Skin of body (tissue), 2 donors: ENCODE results near the gene SLC1A2. TPM values are rescaled to one million over a fixed set of nuclear protein-coding genes. Genes with fewer than 3 reads are reported as not detected.
A peak's percentile ranks its signal among the peaks of the same experiment; 100 is the strongest.

Experiments
- DNase-seq: peaks from one replicate; lab custom pipeline; 2025; lab: John Stamatoyannopoulos, UW
- total RNA-seq: library from RNA; depleted of rRNA; stranded (reverse); fragments of >200 nt; gene quantifications from one replicate; pipeline ENCODE4 v1.2.3, GENCODE V29; 2014

SLC1A2 gene
- total RNA-seq, 1 donor from 2014 or later: 0.99 TPM

DNA sequence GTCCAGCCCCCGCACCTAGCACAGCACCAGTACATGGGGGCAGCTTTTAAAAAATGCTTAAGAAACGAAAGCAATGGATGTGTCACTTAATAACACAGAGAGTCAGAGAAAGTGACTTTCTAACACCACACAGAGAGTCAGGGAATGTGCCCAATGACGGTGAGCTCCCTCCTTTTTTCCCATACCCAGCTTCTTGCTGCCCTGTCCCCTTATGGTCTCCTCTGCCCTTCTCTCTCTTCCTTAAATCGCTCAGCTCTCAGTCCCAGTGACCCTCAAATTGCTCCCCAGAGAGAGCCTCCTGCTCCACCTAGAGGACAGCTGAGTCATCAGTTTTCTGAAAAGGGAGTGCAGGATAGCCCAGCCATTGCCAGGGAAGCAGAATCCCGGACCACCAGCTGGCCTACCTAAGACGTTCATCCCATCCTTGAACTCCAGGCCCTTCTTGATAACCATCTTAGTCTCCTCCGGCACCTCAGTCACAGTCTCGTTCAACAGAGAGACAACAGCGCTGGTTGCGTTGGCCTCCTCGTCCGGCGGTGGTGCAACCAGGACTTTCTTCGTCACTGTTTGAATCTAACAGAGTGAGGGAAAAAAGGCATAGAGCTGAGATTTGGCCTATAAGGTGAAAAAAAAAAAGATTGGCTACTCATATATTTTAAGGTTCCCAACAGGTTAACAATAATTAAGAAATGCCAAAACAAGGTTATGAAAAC lies 113.5 kb downstream of the SLC1A2 start:
- DNase-seq: no peak

DNA sequence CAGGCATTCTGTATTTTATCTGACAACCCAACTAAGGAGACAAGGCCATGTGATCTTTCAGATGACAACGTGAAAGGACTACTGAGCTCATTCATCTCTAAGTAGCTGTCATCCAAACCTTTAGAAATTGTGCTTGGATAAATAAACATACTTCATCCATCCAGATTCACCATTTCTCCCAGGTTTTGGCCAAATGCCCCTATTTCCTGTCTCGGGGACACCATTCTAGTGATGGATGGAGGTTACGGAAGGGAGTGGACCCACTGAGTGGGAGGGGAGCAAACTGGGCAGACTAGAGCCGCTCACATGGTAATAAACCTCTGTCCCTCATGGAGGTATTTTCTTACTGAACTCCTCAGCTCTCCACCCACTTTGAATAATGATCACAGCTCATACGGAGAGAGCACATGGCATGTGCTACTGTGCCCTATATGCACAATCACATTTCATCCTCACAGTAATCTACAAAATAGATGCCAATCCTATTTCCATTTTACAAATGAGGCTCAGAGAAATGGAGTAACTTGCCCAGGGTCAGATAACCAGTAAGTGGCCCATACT lies 114.4 kb downstream of the SLC1A2 start:
- DNase-seq: no peak

DNA sequence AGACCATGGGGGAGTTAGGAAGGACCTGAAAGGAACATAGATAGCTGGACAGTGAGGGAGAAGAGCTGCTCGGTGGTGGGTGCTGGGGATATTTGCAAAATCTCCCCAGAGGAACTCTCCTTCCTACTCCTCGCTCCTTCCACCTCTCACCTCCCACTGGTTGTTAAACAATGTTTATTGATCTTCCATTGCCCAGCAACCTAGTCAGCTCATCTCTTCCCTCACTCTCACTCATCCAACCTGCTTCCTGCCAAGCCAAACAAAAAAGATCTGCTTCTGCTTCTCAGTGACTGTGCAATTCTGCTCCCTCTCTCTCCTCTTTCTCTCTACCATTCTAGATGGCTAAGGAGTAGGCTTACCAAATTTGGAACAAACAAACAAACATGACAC lies 115.0 kb downstream of the SLC1A2 start:
- DNase-seq: no peak

DNA sequence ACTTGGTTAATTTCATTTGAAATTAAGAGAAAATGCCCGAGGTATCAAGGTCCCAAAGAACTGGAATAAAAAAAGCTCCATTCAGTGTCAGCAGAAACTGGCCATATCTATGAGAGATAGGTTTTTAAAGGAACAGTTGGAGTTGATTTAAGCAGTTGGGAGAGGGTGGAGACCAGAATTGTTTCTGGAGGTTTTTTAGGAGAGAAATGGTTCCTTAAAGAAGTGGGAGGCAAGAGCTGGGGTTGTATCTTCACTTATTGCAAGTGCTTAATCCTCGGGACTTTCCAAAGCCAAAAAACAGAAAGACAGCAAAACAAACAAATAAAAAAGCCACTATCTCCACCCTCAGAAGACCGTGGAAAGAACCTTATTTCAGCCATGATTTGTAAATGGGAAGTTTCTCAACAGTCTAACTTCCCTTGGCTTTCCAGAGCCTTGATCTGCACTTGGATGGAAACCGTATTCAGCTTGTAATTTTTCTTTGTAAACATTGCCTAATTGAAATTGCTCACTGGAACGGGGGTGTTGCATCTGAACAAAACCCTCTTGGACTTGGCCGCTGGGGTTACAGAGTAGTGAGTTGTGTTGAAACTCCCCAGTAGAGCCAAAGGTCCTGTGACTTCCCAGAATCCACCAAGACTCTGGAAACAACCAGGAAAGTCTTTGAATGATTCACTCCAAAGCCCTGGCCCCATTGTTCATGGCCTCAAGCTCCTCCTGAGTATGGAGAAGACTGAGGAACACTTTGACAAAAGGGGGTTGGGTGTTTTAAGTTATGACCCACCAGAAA lies 115.6 kb downstream of the SLC1A2 start:
- no peak for DNase-seq

DNA sequence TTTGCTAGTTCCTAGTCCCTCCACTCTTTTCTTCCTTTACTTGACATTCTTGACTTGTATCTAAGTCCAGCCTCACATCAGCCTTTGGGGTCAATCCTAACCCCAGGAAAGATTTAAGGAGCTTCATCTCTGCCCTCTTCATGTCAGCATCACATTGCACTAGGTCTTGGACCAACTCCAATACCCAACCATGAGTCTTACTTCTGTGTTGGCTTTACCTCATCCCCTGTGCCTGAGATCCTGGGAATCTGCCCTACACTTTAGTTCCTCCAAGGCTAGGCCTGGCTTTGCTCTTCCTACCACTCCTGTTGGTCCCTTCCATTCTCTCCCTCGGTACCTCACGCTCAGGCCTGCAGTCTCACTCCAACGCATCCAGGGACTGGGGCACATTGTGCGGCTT lies 117.0 kb downstream of the SLC1A2 start:
- no peak for DNase-seq

DNA sequence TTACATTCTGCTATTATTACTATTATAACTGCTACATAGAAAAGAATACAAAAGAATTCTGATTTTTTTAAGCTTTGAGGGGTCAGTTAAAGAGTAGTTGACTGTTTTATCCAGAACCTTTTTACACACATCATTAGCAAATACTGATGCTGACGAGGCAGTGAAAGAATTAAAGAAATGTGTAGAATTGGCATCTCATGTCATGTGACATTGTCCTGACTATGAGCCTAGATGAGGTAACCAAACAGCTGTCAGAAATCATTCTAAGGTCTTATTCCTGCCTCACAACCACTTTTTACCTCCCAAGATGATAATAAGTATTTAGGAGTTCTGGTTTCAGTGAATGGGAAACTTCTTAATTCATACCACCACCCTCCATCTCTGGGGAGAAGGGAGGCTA lies 121.0 kb downstream of the SLC1A2 start:
- no peak for DNase-seq

DNA sequence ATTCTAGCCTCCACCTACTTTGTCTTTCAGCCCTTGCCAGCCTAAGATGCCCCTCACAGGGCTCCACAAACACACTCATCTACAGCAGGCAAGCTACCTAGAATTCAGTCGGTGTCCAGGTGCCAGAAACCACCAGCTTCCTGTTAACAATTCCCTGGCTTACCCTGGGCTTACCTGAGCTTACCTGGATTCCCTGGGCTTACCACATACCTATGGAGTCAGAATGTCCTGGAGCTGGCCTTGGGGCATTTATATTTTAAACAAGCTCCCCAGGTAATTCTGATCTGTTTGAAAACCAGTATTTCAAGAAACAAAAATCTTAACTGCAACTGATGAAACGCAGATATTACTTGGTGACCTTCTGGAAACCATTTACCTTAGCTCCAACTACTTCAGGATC lies 123.6 kb downstream of the SLC1A2 start:
- no peak for DNase-seq

DNA sequence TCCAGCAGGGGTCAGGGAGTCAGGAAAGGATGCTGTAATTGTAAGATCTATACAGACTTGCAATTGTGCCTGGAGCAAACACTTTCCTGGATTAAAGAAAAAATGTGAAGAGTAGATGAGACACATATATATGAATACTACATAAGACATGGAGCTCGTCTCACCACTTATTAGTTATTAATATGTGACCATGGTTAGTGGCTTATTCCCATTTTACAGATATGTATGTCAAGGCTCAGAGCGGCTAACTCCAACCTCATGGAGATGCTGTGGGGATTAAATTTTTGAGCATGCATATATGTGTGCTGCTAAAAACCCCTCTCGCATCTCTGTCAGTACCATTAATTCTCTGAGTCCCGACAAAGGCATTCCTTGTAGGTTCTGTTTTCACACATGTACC lies 125.7 kb downstream of the SLC1A2 start:
- no peak for DNase-seq

DNA sequence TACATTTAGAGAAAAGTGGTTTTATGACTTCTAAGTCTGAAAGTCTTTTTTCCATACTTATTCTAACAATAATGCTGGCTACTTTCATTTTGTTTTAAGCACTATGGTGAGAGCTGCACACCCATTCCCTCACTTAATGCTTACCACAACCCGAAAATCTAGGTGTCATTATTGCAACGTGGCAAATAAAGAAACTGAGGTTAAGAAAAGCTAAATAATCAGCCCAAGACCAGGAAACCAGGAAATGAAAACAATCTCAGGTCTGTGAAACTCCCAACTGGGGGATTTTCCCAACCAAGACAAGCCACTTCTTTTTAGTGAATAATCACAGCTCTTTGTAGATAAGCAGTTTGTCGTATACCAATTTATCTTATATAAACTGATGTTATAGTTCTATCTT lies 126.3 kb downstream of the SLC1A2 start:
- DNase-seq: no peak

DNA sequence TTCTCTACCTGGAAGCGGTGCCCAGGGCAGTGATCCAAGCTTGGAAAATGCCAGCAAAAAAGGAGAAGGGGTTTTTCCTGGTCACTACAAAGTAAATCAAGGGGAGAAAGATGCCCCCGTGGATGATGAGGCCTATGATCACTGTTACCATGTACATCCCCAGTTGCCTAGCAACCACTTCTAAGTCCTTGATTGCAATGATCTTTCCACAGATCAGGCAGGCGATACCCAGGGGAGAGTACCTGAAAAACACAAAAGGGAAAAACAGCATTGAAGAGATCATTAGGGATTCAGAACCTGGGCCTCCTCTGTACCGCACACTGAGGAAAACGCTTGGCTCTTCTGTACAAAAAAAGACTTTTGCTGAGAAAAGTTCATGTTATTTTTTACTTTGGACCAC lies 127.1 kb downstream of the SLC1A2 start:
- no peak for DNase-seq

DNA sequence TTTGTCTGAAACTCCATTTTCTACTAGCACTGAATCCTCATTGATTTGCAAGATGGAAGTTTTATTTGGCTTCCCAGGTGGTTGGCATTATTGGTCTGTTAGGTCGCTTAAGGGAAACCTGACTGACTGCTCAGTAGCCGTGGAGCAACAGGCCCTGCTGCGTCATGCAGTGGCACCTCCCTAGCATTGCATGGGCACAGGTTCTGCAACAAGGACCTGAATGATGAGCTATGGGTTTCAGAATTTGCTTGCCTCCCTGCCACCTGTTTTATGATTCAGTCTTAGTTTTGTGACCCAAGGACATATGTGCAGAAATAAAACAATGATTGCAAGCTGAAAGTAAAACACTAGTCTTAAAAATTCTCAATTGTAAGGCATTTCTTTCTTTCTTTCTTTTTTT lies 128.5 kb downstream of the SLC1A2 start:
- no peak for DNase-seq

DNA sequence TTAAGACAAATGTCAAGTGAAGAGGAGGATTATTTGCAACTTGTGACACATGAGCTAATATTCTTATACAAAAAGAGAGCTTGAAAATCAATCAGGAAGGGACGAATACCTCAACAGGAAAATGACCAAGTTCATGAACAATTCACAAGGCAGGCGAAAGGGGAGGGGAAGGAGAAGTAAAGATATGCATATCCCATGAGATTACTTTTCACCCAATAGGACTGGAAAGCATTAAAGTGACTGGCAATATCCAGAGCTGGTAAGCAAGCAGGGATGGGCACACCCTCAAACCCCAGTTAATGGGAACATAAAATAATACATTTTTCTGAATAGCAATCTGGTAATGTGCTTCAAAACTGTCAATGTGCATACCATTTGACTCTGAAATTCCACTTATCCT lies 129.5 kb downstream of the SLC1A2 start:
- no peak for DNase-seq

DNA sequence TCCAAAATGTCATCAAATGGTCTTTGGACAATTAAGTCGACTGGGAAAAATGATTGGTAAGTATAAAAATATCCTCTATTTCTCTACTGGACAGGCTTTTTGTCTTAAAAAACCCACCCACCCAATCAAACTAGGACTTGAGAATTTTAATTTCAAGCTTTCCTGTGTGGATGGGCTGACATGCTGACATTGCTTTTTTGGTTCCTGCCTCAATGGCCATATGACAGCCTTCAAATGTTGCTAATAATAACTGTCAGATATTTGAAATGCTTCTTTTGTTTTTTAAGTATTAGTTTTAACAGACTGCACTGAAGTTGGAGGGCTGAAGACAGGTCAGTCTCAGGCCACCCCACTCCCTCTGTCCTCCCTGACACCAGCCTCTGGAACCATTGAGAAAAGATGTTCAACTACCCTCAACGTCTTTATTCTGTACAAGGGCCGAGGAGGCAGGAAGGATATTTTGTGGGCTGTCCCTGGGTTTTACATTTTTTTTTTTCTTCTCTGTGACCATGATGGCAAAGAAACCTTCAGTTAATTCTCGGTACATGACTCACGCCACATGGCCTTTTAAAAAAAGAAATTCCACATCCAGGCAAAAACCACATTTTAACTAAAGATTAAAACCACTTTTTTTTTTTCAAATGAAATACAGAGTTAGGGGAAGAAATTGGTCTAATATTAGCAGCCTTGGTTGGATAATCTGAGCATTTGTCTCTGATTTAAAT lies 130.4 kb downstream of the SLC1A2 start:
- no peak for DNase-seq

DNA sequence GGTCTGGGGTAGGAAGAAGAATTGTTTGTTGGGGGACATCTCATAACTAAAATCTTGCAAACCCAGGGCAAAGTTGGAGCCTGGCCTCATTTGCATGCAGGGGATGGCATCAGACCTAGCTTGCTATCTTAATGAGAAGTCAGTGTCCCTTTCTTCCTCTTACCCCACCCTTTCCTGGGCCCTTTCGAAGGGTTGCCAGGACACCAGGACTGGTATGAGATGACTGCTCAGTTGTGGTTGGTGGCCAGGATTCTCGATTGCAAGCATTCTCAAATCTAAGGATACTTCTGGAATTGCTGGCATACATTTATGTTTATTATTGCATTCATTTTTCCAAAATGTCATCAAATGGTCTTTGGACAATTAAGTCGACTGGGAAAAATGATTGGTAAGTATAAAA lies 131.0 kb downstream of the SLC1A2 start:
- no peak for DNase-seq

DNA sequence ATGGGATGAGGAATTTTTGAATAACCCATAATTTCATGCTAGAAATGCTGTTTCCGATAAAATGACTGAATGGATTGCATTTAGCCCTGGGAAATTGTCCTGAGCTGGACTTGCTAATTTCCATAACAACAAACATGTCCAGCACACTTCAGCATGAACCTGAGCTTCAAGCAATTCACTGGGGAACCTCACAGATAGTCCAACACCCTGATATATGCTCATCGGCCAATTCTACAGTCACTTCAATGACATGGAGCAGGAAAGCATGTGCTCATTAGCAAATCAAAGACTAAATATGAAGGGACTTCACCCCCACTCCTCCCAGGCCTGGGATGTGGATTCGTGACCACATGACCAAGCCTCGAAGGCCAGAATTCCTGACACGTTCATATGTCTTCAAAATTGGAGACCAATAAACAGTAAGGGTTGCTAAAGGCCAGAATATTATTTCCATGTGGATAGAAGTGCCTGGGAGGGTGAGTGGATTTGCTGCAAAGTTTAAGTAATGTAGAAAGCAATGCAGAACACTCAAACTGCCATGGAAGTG lies 131.9 kb downstream of the SLC1A2 start:
- no peak for DNase-seq

DNA sequence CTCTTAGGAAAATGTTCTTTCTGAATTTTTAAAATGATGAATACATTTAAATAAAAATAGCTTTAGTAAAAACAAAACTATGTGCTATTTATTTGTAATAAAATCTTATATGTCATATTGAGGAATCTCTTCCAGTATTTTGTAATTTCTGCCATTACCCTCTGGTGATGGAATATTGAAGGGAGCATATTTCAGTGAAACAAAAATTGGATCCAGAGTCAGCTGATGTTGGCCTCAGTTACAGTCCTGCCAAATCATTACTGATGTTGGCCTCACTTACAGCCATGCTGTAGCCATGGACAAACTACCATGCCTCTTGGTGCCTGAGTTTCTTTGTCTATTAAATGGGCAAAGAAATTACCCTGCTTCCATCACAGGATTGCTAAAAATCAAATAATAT lies 133.2 kb downstream of the SLC1A2 start:
- DNase-seq: no peak

DNA sequence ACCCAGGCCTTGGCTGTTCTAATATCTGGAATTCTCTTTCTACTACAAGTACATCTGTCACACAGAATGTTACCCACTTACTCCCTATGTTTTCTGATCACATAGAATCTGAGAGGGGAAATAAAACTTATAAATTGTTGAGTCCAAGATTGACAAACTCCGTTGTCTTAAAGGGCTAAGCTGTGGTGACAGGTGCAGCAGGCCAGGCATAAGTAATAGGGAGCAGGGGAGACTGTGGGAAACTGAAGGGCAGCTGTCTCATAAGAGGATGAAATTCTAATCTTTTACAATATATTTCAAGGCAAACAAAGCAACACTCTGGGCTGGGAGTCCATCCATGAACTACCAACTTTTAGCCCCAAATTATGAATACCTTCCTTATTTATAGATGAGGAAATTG lies 133.9 kb downstream of the SLC1A2 start:
- no peak for DNase-seq

DNA sequence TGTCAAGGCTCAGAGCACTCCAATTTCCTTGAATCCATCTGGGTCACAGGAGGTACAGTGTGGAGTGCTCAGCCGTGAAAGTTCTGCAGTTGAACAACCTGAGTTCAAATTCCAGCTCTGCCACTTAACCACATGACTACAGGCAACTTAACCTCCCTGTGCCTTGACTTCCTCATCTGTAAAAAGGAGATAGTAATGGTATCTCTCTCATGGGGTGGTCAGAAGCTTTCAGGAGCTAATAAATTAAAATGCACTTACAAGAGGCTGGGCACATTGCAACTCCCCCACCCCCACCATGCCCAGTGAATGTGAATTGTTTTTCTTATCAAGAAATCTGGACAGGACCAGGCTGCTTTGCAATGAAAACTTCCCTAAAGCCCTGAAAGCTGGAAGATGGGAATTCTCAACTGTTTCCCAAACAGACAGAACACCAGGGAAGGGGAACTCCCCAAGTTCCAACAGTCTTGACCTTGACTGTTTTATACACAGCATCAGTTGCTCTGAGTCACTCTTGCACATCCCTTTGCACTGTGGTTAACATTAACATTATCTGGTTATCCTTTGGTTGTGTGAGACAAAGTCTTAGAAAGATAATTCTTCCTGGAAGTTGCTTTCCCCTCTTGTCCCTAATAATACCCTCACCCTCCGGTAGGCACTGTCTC lies 137.0 kb downstream of the SLC1A2 start:
- DNase-seq: no peak

DNA sequence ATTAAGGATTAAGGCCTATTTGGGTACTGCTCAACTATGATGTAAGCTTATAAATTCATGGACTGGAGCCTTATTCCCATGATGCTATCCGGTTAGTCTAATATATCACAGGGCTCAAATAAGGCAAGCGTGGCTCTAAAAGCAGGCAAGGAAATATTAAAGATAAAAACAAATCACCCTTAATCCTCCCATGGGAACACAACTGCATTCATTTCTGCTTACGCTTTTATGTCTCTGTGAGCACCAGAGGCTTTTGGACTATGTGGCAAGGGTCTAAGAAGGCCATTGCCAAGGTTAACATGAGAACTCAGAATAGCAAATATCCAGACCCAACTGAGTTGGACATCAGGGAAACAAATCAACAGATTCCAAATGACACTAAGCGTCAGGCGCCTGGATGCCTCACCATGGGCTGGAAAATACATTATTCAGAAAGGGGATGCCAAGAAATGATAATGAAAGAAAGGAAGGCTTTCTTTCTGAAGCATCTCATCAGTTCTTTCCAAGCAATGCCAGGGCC lies 138.1 kb downstream of the SLC1A2 start:
- DNase-seq: peak; percentile 36

DNA sequence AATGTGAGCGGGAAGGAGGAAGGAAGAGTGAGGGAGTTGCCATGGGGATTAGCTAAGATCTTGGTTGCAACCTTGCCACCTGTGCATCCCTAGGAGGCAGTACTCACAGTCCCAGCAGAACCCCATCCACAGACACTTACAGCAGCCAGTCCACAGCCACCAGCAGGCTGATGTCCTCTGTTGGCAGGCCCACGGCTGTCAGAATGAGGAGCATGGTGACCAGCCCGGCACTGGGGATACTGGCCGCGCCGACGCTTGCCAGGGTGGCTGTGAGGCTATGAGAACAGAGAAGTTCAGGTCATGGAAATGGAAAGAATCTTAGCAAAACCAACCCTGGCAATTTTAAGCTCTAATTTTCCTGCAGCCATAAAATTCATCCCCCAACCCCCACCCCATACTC lies 138.6 kb downstream of the SLC1A2 start:
- DNase-seq: no peak

DNA sequence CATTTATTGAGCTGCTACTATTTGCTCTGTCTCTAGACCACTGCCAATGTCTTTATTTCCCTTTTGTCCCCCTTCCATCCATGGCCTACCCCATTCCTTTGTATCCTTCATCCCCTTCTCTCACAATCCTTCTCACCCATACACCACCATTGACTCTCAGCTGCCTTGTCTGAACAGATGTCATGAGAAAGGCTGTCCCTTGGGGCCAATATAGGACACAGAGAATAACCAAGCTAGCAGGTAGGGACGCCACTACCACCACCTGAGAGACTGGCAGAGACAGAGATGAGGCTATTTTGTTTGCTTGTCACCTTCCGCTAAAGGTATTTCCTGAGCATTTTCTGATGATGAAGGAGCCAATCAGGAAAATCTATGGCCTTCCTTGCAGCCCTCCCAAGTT lies 141.5 kb downstream of the SLC1A2 start:
- no peak for DNase-seq
